Immature natural killer cell (primary cell): ENCODE measurements around the gene COG8. TPM values are rescaled to one million over a fixed set of nuclear protein-coding genes. Genes with fewer than 3 reads are reported as not detected.
"Not testable (repeated sequence)": the region's sequence is repeated elsewhere in the genome, so short reads cannot be mapped to it uniquely, and the experiment has no call there.

Source experiments
- DNase-seq, 3 donors: peaks; one replicate each; pipeline ENCODE4 v3.0.0; 2022; ENCODE audit warnings: mixed read lengths in 1 of 3
- H3K27ac Mint-ChIP-seq, 6 donors: one replicate each; pipeline ENCODE4 v1.8.0; 2020; ENCODE audit warnings: mixed read lengths in 6 of 6, mild to moderate bottlenecking in 5 of 6, inconsistent platforms in 4 of 6, moderate library complexity in 3 of 6
- H3K27me3 Mint-ChIP-seq, 3 donors: one replicate each; pipeline ENCODE4 v1.8.0; 2020 to 2021; ENCODE audit warnings: low read depth in 3 of 3, mild to moderate bottlenecking in 3 of 3, mixed read lengths in 3 of 3, moderate library complexity in 3 of 3, inconsistent platforms in 1 of 3
- H3K36me3 Mint-ChIP-seq, 3 donors: one replicate each; pipeline ENCODE4 v1.8.0; 2020; ENCODE audit warnings: mixed read lengths in 3 of 3, inconsistent platforms in 2 of 3, mild to moderate bottlenecking in 2 of 3
- H3K4me1 Mint-ChIP-seq, 2 donors: one replicate each; pipeline ENCODE4 v1.8.0; 2020; ENCODE audit warnings: inconsistent platforms in 2 of 2, mild to moderate bottlenecking in 2 of 2, mixed read lengths in 2 of 2, moderate library complexity in 1 of 2
- H3K4me3 Mint-ChIP-seq, 5 donors: one replicate each; pipeline ENCODE4 v1.8.0; 2020; ENCODE audit warnings: mild to moderate bottlenecking in 5 of 5, mixed read lengths in 5 of 5, inconsistent platforms in 3 of 5, moderate library complexity in 3 of 5
- H3K9me3 Mint-ChIP-seq, 6 donors: one replicate each; pipeline ENCODE4 v1.8.0; 2020; ENCODE audit warnings: mild to moderate bottlenecking in 6 of 6, mixed read lengths in 6 of 6, inconsistent platforms in 4 of 6, moderate library complexity in 3 of 6
- polyA plus RNA-seq, 3 donors: library from polyadenylated mRNA; unstranded; fragments of 300-500 nt; fragmentation: Illumina TruSeq; gene quantifications; one replicate each; pipeline ENCODE4 v1.2.3, GENCODE V29; 2021

The COG8 gene
- polyA plus RNA-seq, 3 donors from 2014 or later, result 36.6 to 52.0 (median 44.4) TPM

DNA sequence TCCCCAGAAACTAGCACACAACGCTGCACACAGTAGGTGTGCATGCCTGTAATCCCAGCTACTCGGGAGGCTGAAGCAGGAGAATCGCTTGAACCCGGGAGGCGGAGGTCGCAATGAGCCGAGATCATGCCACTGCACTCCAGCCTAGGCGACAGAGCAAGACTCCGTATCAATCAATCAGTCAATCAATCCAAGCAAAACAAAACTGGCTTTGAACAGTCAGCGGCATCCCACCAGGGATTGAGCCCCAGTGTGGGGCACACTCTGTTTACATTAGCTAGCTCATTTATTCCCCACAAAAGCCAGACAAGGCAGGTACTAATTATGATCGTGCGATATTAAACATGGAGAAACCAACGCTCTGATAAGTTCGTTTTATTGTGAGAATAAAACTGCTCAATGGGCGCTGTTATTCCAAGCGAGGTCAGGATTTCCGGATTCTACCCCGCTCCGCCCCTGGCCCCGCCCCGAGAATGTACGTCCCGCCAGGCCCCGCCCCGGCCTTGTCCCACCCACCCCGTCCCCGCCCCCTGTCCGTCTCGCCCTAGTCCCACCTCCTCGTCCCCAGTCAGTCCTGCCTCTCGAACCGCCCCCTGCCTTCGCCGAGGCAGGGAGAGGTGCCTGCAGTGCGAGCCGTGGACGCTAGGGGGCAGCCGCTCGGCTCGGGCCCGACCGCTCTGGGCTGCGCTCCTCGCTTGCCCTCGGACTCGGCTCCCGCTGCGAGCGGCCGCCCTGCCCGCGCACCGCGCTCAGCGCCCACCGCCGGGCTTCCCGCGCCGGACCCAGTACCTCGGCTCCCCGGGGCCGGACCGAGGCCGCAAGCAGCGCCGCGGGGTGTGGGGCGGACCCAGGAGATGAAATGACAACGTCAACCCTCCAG lies 28.5 kb downstream of the COG8 start, which contains the start of gene VPS4A:
VPS4A (plus strand) TSS at position 698 of the 880 bp plus-strand sequence; CDS start at position 860, 162 bp downstream.
- peaks cover under 1 to 5% (median under 1%) of the 10 kb centered on the region in 3 donors for H3K36me3 Mint-ChIP-seq
- peaks cover 1 to 4% (median 2%) of the 10 kb centered on the region in 3 donors for H3K27me3 Mint-ChIP-seq
- H3K9me3 Mint-ChIP-seq, result no peaks in the 10 kb centered on the region
- peak within 1 kb of the TSS; percentile 89 to 98 (median 94) for H3K27ac Mint-ChIP-seq
- DNase-seq, result peak; percentile 98
- peak within 1 kb of the TSS; percentile 91 to 99 (median 96) for H3K4me3 Mint-ChIP-seq
- H3K4me1 Mint-ChIP-seq, result peaks cover 31 to 34% of the 10 kb centered on the region in 2 donors

DNA sequence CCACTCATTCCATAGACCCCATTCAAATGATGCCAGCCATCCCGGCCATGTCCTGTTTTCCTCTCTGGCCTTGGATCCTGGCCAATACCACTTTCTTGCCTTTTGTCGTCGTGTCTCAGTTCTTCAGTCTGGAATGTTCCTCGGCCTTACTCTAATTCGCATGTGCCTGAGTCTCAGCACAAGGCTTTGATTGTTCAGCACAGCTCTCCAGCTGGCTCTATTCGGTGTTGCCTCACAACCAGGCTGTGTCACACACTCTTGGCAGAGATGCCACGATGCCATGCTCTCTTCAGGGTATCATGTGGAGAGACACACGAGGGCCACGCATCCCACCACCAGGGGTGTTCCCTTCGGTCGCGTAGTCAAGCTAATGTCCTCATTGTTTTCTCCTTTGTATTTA lies 30.0 kb downstream of the COG8 start:
- H3K4me1 Mint-ChIP-seq, result peaks cover 28 to 29% of the 10 kb centered on the region in 2 donors
- no peaks in the 10 kb centered on the region for H3K9me3 Mint-ChIP-seq
- DNase-seq, result no peak
- H3K36me3 Mint-ChIP-seq, result peaks cover 3 to 4% (median 4%) of the 10 kb centered on the region in 3 donors
- peaks cover 1 to 4% (median 2%) of the 10 kb centered on the region in 3 donors for H3K27me3 Mint-ChIP-seq
- H3K27ac Mint-ChIP-seq, result peak overlapping the region in 5 of 6 donors; percentile 5 to 59 (median 39)
- peak overlapping the region; percentile 18 to 69 (median 59) for H3K4me3 Mint-ChIP-seq

DNA sequence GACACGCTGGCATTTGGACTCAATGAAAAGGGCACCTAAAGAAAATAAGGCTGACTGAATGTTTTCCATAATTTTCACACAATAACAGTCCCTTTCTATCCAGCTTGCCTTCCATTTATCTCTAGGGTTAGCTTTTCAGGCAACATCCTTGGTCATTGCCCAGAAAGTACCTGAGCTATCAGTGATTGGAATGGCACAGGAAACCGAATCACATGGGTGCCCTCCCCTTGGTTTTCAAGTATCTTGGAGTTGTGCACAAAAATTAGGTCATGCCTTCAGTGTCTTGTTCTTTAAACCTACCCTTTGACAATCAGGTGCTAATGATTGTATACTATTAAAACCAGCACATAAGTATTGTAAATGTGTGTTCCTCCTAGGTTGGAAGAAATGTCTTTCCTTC lies 31.5 kb downstream of the COG8 start:
- peaks cover 1 to 2% (median 2%) of the 10 kb centered on the region in 3 donors for H3K27me3 Mint-ChIP-seq
- peaks cover 16 to 17% of the 10 kb centered on the region in 2 donors for H3K4me1 Mint-ChIP-seq
- no peak overlapping the region for H3K4me3 Mint-ChIP-seq
- no peak for DNase-seq
- peak overlapping the region in 1 of 6 donors; percentile 2 for H3K27ac Mint-ChIP-seq
- no peaks in the 10 kb centered on the region for H3K9me3 Mint-ChIP-seq
- peaks cover 3 to 4% (median 4%) of the 10 kb centered on the region in 3 donors for H3K36me3 Mint-ChIP-seq

DNA sequence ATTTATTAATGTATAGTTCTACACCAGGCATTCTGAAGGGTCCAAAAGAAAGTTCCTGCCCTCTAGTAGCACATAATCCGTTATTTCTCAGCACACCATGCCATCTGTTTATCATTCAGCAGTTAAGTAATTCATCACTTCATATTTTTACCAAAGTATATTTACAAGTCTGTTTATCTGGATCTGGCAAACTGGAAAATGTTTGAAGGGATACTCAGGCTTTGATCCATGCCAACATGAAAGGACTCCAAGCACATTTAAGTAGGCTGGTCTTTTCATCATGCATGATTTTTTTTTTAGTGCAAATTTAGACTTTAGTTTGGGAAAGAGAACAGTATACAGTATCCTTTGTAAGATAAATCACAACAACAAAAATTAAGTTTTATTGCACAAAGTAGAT lies 32.3 kb downstream of the COG8 start:
- Mint-ChIP-seq H3K27ac (no peak overlapping the region), H3K4me3 (no peak overlapping the region), H3K36me3 (peaks cover 3 to 4% (median 4%) of the 10 kb centered on the region in 3 donors), H3K9me3 (no peaks in the 10 kb centered on the region), H3K27me3 (peaks cover 2 to 3% (median 2%) of the 10 kb centered on the region in 3 donors), H3K4me1 (peaks cover 11 to 14% of the 10 kb centered on the region in 2 donors)
- DNase-seq, result no peak

DNA sequence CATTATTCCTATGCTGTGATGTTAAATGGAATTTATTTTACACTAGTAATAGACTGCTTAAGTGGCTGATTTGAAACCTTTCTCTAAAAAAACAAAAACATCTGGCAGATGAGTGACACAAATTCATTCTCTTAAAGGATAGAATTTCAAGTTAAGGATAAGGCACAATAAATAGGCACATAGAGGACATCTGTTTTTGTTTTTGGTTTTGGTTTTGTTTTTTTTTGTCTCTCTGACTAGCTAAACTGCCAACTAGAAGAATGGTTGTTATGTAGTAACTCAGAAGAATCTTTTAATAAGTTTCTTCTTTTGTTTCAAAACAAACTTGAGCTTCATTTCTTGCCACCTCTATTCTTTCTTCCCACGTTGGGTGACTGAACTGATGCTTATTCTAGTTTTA lies 33.3 kb downstream of the COG8 start:
- peaks cover 7 to 9% of the 10 kb centered on the region in 2 donors for H3K4me1 Mint-ChIP-seq
- no peaks in the 10 kb centered on the region for H3K9me3 Mint-ChIP-seq
- no peak for DNase-seq
- no peak overlapping the region for H3K27ac Mint-ChIP-seq
- H3K36me3 Mint-ChIP-seq, result peaks cover 7 to 10% (median 9%) of the 10 kb centered on the region in 3 donors
- H3K27me3 Mint-ChIP-seq, result peaks cover 2 to 3% (median 2%) of the 10 kb centered on the region in 3 donors
- no peak overlapping the region for H3K4me3 Mint-ChIP-seq

DNA sequence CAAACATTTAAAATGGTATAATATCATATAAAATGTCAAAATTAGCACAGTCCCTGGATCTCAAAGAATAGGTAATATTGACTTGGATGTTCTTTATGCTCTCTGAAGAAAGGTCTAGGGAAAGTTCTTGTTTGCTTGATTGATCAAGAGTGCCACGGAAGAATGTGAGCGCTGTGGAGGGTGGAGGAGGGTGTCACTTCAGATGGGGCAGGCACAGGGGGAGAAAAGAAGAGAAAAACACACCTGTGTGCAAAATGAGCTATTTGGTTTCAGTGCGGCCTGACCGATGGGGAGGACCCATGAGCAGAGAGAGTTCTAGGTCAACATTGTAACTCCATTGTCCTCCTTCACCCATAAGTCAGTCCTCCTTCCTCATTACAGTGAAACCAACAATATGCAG lies 37.1 kb downstream of the COG8 start:
- Mint-ChIP-seq H3K9me3 (no peaks in the 10 kb centered on the region), H3K36me3 (peaks cover 14 to 19% (median 17%) of the 10 kb centered on the region in 3 donors), H3K27ac (no peak overlapping the region), H3K27me3 (peaks cover 0 to 2% (median 0%) of the 10 kb centered on the region in 3 donors), H3K4me3 (no peak overlapping the region), H3K4me1 (no peaks in the 10 kb centered on the region)
- no peak for DNase-seq

DNA sequence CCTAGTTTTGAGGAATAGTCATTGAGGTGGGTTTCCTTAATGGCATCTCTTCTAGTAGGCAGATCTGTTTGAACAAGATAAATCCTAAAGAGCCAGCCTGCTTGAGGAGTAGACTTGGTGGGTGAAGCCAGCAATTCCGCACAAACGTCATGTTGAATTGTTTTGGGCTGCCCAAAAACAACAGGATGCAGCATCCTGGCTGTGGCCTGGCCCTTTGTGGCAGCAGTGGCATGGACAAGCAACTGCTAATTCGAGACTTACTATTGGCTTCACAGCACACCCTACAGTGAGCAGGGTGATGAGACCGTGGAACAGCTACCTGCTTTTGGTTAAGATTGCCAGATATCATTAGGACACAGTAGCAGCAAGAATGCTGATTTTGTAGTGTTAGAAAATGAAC lies 37.5 kb downstream of the COG8 start:
- Mint-ChIP-seq H3K27ac (no peak overlapping the region), H3K27me3 (peaks cover 0 to 2% (median 0%) of the 10 kb centered on the region in 3 donors), H3K4me1 (no peaks in the 10 kb centered on the region), H3K9me3 (no peaks in the 10 kb centered on the region), H3K36me3 (peaks cover 14 to 19% (median 17%) of the 10 kb centered on the region in 3 donors), H3K4me3 (no peak overlapping the region)
- no peak for DNase-seq

DNA sequence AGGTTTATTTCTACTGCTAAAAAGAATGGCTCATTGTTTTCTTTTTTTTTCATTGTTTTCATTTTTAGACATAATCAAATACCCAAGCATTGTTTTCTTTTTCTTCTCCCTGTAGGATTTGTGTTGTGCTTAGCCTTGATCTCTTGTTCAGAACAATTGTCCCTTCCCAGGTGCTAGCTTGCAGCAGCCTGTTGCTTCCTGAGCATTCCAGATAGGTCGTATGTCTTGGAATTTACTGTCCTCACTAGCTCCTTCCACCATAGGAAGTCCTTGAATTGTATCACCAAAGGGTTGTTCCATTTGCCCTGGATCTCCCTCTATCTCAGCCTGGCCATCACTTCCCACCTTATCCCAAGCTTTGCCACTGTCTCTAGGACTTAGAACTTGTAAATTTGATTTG lies 38.2 kb downstream of the COG8 start:
- DNase-seq, result no peak
- H3K4me3 Mint-ChIP-seq, result no peak overlapping the region
- H3K4me1 Mint-ChIP-seq, result no peaks in the 10 kb centered on the region
- H3K9me3 Mint-ChIP-seq, result no peaks in the 10 kb centered on the region
- no peak overlapping the region for H3K27ac Mint-ChIP-seq
- peaks cover 14 to 19% (median 17%) of the 10 kb centered on the region in 3 donors for H3K36me3 Mint-ChIP-seq
- H3K27me3 Mint-ChIP-seq, result peaks cover 0 to 2% (median 0%) of the 10 kb centered on the region in 3 donors

DNA sequence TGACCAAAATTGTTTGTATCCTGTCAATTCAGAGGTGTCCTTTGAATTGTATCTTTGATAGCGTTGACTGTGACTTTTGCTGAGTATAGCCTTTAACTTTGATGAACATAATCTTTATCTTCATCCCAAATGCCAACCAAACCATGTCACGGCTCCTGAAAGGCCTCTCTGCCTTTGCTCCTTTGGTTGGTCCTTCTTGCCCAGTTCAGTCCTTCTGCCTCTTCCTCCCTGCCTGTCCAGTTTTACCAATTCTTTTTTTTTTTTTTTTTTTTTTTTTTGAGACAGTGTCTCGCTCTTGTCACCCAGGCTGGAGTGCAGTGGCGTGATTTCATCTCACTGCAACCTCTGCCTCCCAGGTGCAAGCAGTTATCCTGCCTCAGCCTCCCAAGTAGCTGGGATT lies 41.1 kb downstream of the COG8 start:
- no peak overlapping the region for H3K27ac Mint-ChIP-seq
- no peaks in the 10 kb centered on the region for H3K4me1 Mint-ChIP-seq
- H3K4me3 Mint-ChIP-seq, result no peak overlapping the region
- peaks cover 10 to 16% (median 15%) of the 10 kb centered on the region in 3 donors for H3K36me3 Mint-ChIP-seq
- peaks cover 0 to 2% (median 0%) of the 10 kb centered on the region in 3 donors for H3K27me3 Mint-ChIP-seq
- H3K9me3 Mint-ChIP-seq, result no peaks in the 10 kb centered on the region
- DNase-seq, result no peak

DNA sequence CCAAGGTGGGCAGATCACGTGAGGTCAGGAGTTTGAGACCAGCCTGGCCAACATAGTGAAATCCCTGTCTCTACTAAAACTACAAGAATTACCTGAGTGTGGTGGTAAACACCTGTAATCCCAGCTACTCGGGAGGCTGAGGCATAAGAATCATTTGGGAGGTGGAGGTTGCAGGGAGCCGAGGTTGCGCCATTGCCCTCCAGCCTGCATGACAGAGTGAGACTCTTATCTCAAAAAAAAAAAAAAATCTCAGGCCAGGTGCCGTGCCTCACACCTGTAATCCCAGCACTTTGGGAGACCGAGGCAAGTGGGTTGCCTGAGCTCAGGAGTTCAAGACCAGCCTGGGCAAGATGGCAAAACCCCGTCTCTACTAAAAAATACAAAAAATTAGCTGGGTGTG lies 42.6 kb downstream of the COG8 start:
- H3K4me3 Mint-ChIP-seq, H3K9me3 Mint-ChIP-seq, H3K27me3 Mint-ChIP-seq, H3K4me1 Mint-ChIP-seq, H3K27ac Mint-ChIP-seq, DNase-seq: not testable (repeated sequence)
- H3K36me3 Mint-ChIP-seq, result peaks cover 10 to 15% (median 14%) of the 10 kb centered on the region in 3 donors

DNA sequence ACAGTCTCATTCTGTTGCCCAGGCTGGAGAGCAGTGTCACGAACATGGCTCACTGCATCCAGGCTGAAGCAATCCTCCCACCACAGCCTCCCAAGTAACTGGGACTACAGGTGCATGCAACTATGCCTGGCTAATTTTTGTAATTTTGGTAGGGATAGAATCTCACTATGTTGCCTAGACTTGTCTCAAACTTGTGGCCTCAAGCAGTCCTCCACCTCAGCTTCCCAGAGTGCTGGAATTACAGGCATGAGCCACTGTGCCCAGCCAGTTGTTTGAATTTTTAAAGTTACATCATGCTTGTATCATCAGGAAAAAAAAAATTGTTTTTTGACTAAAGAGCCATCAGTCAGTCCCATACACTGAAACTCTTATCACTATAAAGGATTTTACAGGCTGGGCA lies 45.3 kb downstream of the COG8 start:
- no peak for DNase-seq
- Mint-ChIP-seq H3K36me3 (peaks cover 0 to 3% (median 0%) of the 10 kb centered on the region in 3 donors), H3K27me3 (no peaks in the 10 kb centered on the region), H3K4me1 (no peaks in the 10 kb centered on the region), H3K4me3 (no peak overlapping the region), H3K9me3 (no peaks in the 10 kb centered on the region), H3K27ac (no peak overlapping the region)

DNA sequence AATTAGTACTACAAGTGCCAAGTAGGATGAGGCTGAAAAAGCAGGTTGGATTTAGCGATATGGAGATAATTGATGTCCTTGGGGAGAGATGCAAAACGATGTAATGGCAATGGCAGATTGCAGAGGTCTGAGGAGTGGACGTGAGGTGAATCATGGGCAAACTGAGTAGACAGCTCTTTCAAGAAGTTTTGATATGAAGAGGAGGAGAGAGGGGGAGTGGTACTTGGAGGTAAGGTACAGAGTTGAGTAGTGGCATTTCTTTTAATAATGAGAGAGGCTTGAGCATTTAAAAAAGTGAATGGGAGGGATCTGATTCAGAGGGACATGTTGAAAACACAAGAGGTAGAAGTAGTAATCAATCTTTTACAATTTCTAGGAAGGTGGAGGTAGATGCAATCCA lies 46.0 kb downstream of the COG8 start:
- no peak for DNase-seq
- Mint-ChIP-seq H3K4me3 (no peak overlapping the region), H3K27me3 (no peaks in the 10 kb centered on the region), H3K4me1 (no peaks in the 10 kb centered on the region), H3K36me3 (peaks cover 0 to 4% (median 0%) of the 10 kb centered on the region in 3 donors), H3K9me3 (no peaks in the 10 kb centered on the region), H3K27ac (peak overlapping the region in 4 of 6 donors; percentile 0 to 47 (median 12))

DNA sequence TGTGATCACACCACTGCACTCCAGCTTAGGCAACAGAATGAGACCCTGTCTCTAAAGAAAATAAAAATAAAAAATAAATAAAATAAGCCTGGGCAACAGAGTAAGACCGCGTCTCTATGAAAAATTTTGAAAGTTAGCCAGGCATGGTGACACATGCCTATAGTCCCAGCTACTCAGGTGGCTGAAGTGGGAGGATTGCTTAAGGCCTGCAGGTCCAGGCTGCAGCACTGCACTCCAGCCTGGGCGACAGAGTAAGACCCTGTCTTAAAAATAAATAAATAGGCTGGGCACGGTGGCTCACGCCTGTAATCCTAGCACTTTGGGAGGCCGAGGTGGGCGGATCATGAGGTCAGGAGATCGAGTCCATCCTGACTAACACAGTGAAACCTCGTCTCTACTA lies 47.7 kb downstream of the COG8 start:
- H3K4me3 Mint-ChIP-seq, result not testable (repeated sequence)

More for the DNA sequence above, 47.7 kb downstream of the COG8 start:
- not testable (repeated sequence) for H3K9me3 Mint-ChIP-seq, H3K36me3 Mint-ChIP-seq, DNase-seq, H3K4me1 Mint-ChIP-seq, H3K27me3 Mint-ChIP-seq
- peak overlapping the region in 1 of 6 donors; percentile 70 for H3K27ac Mint-ChIP-seq
